Prostate gland (tissue), 2 donors: ENCODE data around the gene SHC2.

Experiments
- POLR2A ChIP-seq: fragments of 450-650 bp; IDR thresholded peaks from one replicate; pipeline ENCODE4 v1.6.1; 2016; ENCODE audit warnings: antibody characterized with exemption, mild to moderate bottlenecking
- POLR2AphosphoS5 ChIP-seq: sonication (generic); formaldehyde crosslinking; IDR thresholded peaks from one replicate; pipeline ENCODE4 v1.6.1; 2017; ENCODE audit warnings: antibody characterized with exemption
- TF ChIP-seq, protein P1 (sequence below), 4 experiments: fragments of 200-600 bp in 2 of 4; fragments of 450-650 bp in 2 of 4; sonication (generic) in 2 of 4; IDR thresholded peaks; 1 replicate in 3 of 4; 2 replicates in 1 of 4; pipeline ENCODE4 v1.5.1; 2016 to 2019; ENCODE audit warnings: antibody characterized with exemption in 4 of 4, mild to moderate bottlenecking in 2 of 4, moderate library complexity in 2 of 4

DNA sequence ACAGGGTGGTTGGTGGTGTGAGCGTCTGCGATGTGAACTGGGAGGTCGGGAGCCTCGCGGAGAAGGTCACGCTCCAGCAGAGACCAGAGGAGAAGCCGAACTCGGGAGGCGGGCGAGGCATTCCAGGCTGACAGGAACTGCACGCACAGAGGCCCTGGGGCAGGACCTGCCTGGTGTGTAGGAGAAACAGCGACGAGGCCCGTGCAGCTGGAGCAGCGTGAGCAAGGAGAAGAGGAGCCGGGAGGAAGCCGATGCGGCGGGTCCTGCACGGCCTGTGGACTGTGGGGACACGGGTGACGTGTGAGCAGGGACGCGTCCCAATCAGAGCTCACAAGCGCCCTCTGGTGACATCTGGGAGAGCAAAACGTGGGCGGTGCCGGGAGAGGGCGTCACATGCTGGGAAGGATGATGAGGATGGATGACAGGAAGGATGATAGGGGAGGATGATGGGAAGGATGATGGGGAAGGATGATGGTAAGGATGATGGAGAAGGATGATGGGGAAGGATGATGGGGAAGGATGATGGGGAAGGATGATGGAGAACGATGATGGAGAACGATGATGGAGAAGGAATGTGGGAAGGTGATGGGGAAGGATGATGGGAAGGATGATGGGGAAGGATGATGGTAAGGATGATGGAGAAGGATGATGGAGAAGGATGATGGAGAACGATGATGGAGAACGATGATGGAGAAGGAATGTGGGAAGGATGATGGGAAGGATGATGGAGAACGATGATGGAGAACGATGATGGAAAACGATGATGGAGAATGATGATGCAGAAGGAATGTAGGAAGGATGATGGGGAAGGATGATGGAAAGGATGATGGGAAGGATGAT, 19.4 kb upstream of the SHC2 start:
- TF ChIP-seq, protein P1, sequence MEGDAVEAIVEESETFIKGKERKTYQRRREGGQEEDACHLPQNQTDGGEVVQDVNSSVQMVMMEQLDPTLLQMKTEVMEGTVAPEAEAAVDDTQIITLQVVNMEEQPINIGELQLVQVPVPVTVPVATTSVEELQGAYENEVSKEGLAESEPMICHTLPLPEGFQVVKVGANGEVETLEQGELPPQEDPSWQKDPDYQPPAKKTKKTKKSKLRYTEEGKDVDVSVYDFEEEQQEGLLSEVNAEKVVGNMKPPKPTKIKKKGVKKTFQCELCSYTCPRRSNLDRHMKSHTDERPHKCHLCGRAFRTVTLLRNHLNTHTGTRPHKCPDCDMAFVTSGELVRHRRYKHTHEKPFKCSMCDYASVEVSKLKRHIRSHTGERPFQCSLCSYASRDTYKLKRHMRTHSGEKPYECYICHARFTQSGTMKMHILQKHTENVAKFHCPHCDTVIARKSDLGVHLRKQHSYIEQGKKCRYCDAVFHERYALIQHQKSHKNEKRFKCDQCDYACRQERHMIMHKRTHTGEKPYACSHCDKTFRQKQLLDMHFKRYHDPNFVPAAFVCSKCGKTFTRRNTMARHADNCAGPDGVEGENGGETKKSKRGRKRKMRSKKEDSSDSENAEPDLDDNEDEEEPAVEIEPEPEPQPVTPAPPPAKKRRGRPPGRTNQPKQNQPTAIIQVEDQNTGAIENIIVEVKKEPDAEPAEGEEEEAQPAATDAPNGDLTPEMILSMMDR (IDR thresholded peaks at IDR 0.05): peak in 3 of 4 experiments; percentile 55 to 82 (median 77)
- peak; percentile 49 for TF ChIP-seq POLR2AphosphoS5
- TF ChIP-seq POLR2A: no peak
